Measurements from ENCODE around the gene RGS14.

DNA sequence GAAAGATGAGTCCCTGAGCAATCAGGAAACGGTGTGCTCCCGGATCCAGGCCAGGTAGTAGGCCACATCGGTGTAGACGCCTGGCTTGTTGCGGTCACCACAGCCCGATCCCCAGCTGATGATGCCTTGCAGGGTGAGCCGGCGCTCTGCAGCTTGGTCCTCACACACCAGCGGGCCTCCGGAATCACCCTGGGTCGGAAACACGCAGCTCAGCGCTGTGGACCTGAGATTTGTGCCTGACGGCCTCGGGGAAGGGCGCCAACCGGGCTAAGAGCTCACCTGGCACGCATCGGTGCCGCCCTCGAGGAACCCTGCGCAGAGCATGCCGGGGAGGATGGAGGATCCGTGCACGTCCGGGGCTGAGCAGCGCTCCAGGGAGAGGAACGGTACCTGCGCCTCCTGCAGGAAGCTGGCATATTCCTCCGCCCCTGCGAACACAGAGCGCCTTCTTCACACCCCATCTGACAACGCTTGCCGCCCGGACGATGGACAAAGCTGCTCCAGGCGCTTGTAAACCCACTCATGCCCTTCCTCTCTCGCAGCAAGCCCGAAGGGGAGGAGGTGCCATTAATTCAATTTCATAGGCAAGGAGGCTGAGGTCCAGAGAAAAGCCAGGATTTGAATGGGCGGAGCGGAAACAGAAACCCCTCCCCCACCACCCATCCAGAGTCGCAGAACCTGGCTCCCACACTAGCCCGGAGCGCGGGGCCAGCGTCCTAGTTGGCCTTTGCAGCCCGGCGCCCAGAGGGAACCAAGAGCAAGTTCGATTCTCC lies 44.7 kb downstream of the RGS14 start:
- TF ChIP-seq TOX (CRISPR knock-in tag; IDR thresholded peaks at IDR 0.05; ENCODE audit: borderline replicate concordance): no peak
- TF ChIP-seq, protein P1, sequence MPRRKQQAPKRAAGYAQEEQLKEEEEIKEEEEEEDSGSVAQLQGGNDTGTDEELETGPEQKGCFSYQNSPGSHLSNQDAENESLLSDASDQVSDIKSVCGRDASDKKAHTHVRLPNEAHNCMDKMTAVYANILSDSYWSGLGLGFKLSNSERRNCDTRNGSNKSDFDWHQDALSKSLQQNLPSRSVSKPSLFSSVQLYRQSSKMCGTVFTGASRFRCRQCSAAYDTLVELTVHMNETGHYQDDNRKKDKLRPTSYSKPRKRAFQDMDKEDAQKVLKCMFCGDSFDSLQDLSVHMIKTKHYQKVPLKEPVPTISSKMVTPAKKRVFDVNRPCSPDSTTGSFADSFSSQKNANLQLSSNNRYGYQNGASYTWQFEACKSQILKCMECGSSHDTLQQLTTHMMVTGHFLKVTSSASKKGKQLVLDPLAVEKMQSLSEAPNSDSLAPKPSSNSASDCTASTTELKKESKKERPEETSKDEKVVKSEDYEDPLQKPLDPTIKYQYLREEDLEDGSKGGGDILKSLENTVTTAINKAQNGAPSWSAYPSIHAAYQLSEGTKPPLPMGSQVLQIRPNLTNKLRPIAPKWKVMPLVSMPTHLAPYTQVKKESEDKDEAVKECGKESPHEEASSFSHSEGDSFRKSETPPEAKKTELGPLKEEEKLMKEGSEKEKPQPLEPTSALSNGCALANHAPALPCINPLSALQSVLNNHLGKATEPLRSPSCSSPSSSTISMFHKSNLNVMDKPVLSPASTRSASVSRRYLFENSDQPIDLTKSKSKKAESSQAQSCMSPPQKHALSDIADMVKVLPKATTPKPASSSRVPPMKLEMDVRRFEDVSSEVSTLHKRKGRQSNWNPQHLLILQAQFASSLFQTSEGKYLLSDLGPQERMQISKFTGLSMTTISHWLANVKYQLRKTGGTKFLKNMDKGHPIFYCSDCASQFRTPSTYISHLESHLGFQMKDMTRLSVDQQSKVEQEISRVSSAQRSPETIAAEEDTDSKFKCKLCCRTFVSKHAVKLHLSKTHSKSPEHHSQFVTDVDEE (CRISPR knock-in tag; IDR thresholded peaks at IDR 0.05): no peak
- TF ChIP-seq, protein P2, sequence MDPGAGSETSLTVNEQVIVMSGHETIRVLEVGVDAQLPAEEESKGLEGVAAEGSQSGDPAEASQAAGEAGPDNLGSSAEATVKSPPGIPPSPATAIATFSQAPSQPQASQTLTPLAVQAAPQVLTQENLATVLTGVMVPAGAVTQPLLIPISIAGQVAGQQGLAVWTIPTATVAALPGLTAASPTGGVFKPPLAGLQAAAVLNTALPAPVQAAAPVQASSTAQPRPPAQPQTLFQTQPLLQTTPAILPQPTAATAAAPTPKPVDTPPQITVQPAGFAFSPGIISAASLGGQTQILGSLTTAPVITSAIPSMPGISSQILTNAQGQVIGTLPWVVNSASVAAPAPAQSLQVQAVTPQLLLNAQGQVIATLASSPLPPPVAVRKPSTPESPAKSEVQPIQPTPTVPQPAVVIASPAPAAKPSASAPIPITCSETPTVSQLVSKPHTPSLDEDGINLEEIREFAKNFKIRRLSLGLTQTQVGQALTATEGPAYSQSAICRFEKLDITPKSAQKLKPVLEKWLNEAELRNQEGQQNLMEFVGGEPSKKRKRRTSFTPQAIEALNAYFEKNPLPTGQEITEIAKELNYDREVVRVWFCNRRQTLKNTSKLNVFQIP (CRISPR knock-in tag; IDR thresholded peaks at IDR 0.05; ENCODE audit: borderline replicate concordance, low read depth): no peak
- no peak for TF ChIP-seq ZFP30 (CRISPR knock-in tag; IDR thresholded peaks at IDR 0.05)
- no peak for TF ChIP-seq ESRRG (CRISPR knock-in tag; IDR thresholded peaks at IDR 0.05)
- TF ChIP-seq RARB (CRISPR knock-in tag; IDR thresholded peaks at IDR 0.05): no peak
- TF ChIP-seq PPARA (CRISPR knock-in tag; IDR thresholded peaks at IDR 0.05; ENCODE audit: borderline replicate concordance): no peak
- no peak for TF ChIP-seq SNAI2 (CRISPR knock-in tag; IDR thresholded peaks at IDR 0.05)
- no peak for TF ChIP-seq ZNF565 (CRISPR knock-in tag; conservative IDR thresholded peaks at IDR 0.05; ENCODE audit: low read depth)
